ENCODE measurements around the gene GNB1L.
"Not testable (repeated sequence)": the region's sequence is repeated elsewhere in the genome, so short reads cannot be mapped to it uniquely, and the experiment has no call there.

The GNB1L gene

GRCh38 chr22:19779685-19780268 is 74.9 kb downstream of the GNB1L start:
- no peak for TF ChIP-seq CTCF (IDR thresholded peaks at IDR 0.05; ENCODE audit: insufficient read depth, low read length)
- no peak for TF ChIP-seq POLR2AphosphoS5 (IDR thresholded peaks at IDR 0.05; ENCODE audit: low read depth)
- TF ChIP-seq SPI1 (IDR thresholded peaks at IDR 0.05; ENCODE audit: borderline replicate concordance, low read depth): no peak
- TF ChIP-seq GABPA (IDR thresholded peaks at IDR 0.05; ENCODE audit: low read depth): no peak
- TF ChIP-seq REST (IDR thresholded peaks at IDR 0.05; ENCODE audit: insufficient replicate concordance, low read depth): no peak
- no peak for DNase-seq (ENCODE audit: low read depth in 1 of 2, low spot score in 1 of 2)
- Histone ChIP-seq H3K27ac (replicated peaks) (no peak overlapping the region), H3K4me3 (replicated peaks; ENCODE audit: insufficient read depth, low read length) (no peak overlapping the region), H3K27me3 (ENCODE audit: insufficient read depth, poor library complexity, severe bottlenecking) (no peaks in the 10 kb centered on the region)

GRCh38 chr22:19779011-19779421 is 75.7 kb downstream of the GNB1L start:
- Histone ChIP-seq H3K4me3 (replicated peaks; ENCODE audit: insufficient read depth, low read length) (no peak overlapping the region), H3K27ac (replicated peaks) (no peak overlapping the region), H3K27me3 (ENCODE audit: insufficient read depth, poor library complexity, severe bottlenecking) (no peaks in the 10 kb centered on the region)
- TF ChIP-seq REST (IDR thresholded peaks at IDR 0.05; ENCODE audit: insufficient replicate concordance, low read depth): no peak
- no peak for TF ChIP-seq GABPA (IDR thresholded peaks at IDR 0.05; ENCODE audit: low read depth)
- no peak for TF ChIP-seq CTCF (IDR thresholded peaks at IDR 0.05; ENCODE audit: insufficient read depth, low read length)
- no peak for TF ChIP-seq SPI1 (IDR thresholded peaks at IDR 0.05; ENCODE audit: borderline replicate concordance, low read depth)
- no peak for TF ChIP-seq POLR2AphosphoS5 (IDR thresholded peaks at IDR 0.05; ENCODE audit: low read depth)
- DNase-seq (ENCODE audit: low read depth in 1 of 2, low spot score in 1 of 2): no peak

GRCh38 chr22:19777192-19777591 is 77.5 kb downstream of the GNB1L start:
- H3K4me3 ChIP-seq (replicated peaks; ENCODE audit: insufficient read depth, low read length); H3K27ac ChIP-seq (replicated peaks); DNase-seq (ENCODE audit: low read depth in 1 of 2, low spot score in 1 of 2); H3K27me3 ChIP-seq (ENCODE audit: insufficient read depth, poor library complexity, severe bottlenecking): not testable (repeated sequence)

- DNase-seq (ENCODE audit: low read depth in 1 of 2, low spot score in 1 of 2): peak in 1 of 2 experiments; percentile 43
These were observed 78.1 kb downstream of the GNB1L start for GRCh38 chr22:19776433-19777031.

More at GRCh38 chr22:19776433-19777031, 78.1 kb downstream of the GNB1L start:
- TF ChIP-seq CTCF (IDR thresholded peaks at IDR 0.05; ENCODE audit: insufficient read depth, low read length) (no peak), SPI1 (IDR thresholded peaks at IDR 0.05; ENCODE audit: borderline replicate concordance, low read depth) (no peak), GABPA (IDR thresholded peaks at IDR 0.05; ENCODE audit: low read depth) (no peak), POLR2AphosphoS5 (IDR thresholded peaks at IDR 0.05; ENCODE audit: low read depth) (no peak), REST (IDR thresholded peaks at IDR 0.05; ENCODE audit: insufficient replicate concordance, low read depth) (no peak)
- no peak overlapping the region for H3K4me3 ChIP-seq (replicated peaks; ENCODE audit: insufficient read depth, low read length)
- no peak overlapping the region for H3K27ac ChIP-seq (replicated peaks)
- H3K27me3 ChIP-seq (ENCODE audit: insufficient read depth, poor library complexity, severe bottlenecking): peaks cover 2% of the 10 kb centered on the region
